GM18507 (cell line): ENCODE measurements around the gene ARNT2.

ENCODE experiments used
- DNase-seq: peaks from one replicate; pipeline ENCODE4 v3.0.0; 2011; ENCODE audit warnings: low read depth; ENCODE audit not compliant: insufficient read length; ENCODE audit errors: extremely low spot score
- FAIRE-seq: peaks from 2 replicates; lab custom pipeline; 2011; peaks lifted over from hg19 to GRCh38; lab: Jason Lieb, UNC

ARNT2 gene

GRCh38 chr15:80404761-80405553 lies 775 bp downstream of the ARNT2 start:
- DNase-seq (no peak), FAIRE-seq (no peak)

GRCh38 chr15:80405554-80405850 lies 1.3 kb downstream of the ARNT2 start:
- FAIRE-seq (no peak), DNase-seq (no peak)

- FAIRE-seq (no peak), DNase-seq (no peak)
Observed at GRCh38 chr15:80405970-80406369, 1.8 kb downstream of the ARNT2 start.

GRCh38 chr15:80411788-80412288 lies 7.7 kb downstream of the ARNT2 start:
- DNase-seq (no peak), FAIRE-seq (no peak)

GRCh38 chr15:80414546-80415357 lies 10.6 kb downstream of the ARNT2 start:
- no peak for FAIRE-seq
- DNase-seq: no peak

- no peak for DNase-seq
- FAIRE-seq: no peak
Observed at GRCh38 chr15:80415358-80415670, 11.1 kb downstream of the ARNT2 start.

GRCh38 chr15:80416702-80417101 lies 12.5 kb downstream of the ARNT2 start:
- no peak for FAIRE-seq
- DNase-seq: no peak

- no peak for DNase-seq
- FAIRE-seq: peak; percentile 55
Observed at GRCh38 chr15:80418892-80419537, 14.8 kb downstream of the ARNT2 start.

GRCh38 chr15:80419546-80419945 lies 15.4 kb downstream of the ARNT2 start:
- FAIRE-seq (no peak), DNase-seq (no peak)

- no peak for DNase-seq
- FAIRE-seq: no peak
Observed at GRCh38 chr15:80420658-80421057, 16.5 kb downstream of the ARNT2 start.

- DNase-seq (no peak), FAIRE-seq (no peak)
Observed at GRCh38 chr15:80423215-80423614, 19.0 kb downstream of the ARNT2 start.

- DNase-seq: no peak
Observed at GRCh38 chr15:80424381-80424780, 20.2 kb downstream of the ARNT2 start.

GRCh38 chr15:80426316-80426715 lies 22.1 kb downstream of the ARNT2 start:
- DNase-seq (no peak), FAIRE-seq (no peak)

More at GRCh38 chr15:80424381-80424780, 20.2 kb downstream of the ARNT2 start:
- FAIRE-seq: no peak

- DNase-seq: no peak
- no peak for FAIRE-seq
Observed at GRCh38 chr15:80429964-80430363, 25.8 kb downstream of the ARNT2 start.

GRCh38 chr15:80431635-80432344 lies 27.6 kb downstream of the ARNT2 start:
- FAIRE-seq (no peak), DNase-seq (no peak)

GRCh38 chr15:80432345-80432702 lies 28.1 kb downstream of the ARNT2 start:
- FAIRE-seq: no peak
- no peak for DNase-seq

- no peak for DNase-seq
- no peak for FAIRE-seq
Observed at GRCh38 chr15:80433836-80434235, 29.7 kb downstream of the ARNT2 start.

GRCh38 chr15:80434926-80435720 lies 30.9 kb downstream of the ARNT2 start:
- DNase-seq (no peak), FAIRE-seq (no peak)
